IMR-90 (cell line): ENCODE results near the gene ACTR3C. TPM values are rescaled to one million over a fixed set of nuclear protein-coding genes. Genes with fewer than 3 reads are reported as not detected.

Experiments
- ATAC-seq: fragments of 200-7000 bp; cut with Tn5 transposase; 2 replicates; pipeline ENCODE4 v1.9.1; 2020; ENCODE audit warnings: low read depth, mild to moderate bottlenecking, moderate library complexity
- BruUV-seq: library from RNA; stranded (reverse); fragments of 400-500 nt; replicated peaks from 2 replicates; lab custom pipeline; 2021; lab: Mats Ljungman, UMichigan
- CTCF ChIA-PET: fragments of 300-600 bp; formaldehyde crosslinking; extraction: SDS; loops from one replicate; lab custom pipeline; 2021; ENCODE audit warnings: antibody characterized with exemption; lab: Yijun Ruan, JAX
- POLR2A ChIA-PET: fragments of 300-600 bp; sonication (Branson Sonifier 250); formaldehyde crosslinking; loops from one replicate; lab custom pipeline; 2022; ENCODE audit warnings: antibody characterized with exemption; ENCODE audit not compliant: unreplicated experiment; lab: Charles Lee
- DNase-seq: peaks from one replicate; pipeline ENCODE4 v3.0.0; 2013
- H2AFZ ChIP-seq: replicated peaks from 2 replicates; pipeline ENCODE3; 2013; ENCODE audit warnings: low read length, mild to moderate bottlenecking; ENCODE audit not compliant: poor library complexity
- H2AK5ac ChIP-seq: 2 replicates; pipeline ENCODE4 v1.6.1; 2013; ENCODE audit warnings: low read depth, low read length, inconsistent platforms
- H2AK9ac ChIP-seq: replicated peaks from 2 replicates; pipeline ENCODE3; 2013; ENCODE audit warnings: mild to moderate bottlenecking, low read depth, low read length, moderate library complexity; ENCODE audit not compliant: poor library complexity
- H2BK120ac ChIP-seq: 2 replicates; pipeline ENCODE4 v1.6.1; 2013; ENCODE audit warnings: low read depth, low read length, inconsistent platforms
- H2BK15ac ChIP-seq: 3 replicates; pipeline ENCODE4 v1.6.1; 2013; ENCODE audit warnings: low read depth, low read length, inconsistent platforms
- H2BK20ac ChIP-seq: 2 replicates; pipeline ENCODE4 v1.6.1; 2013; ENCODE audit warnings: low read depth, mild to moderate bottlenecking, inconsistent platforms, low read length, moderate library complexity
- H2BK5ac ChIP-seq: 2 replicates; pipeline ENCODE4 v1.6.1; 2013; ENCODE audit warnings: mild to moderate bottlenecking, low read depth, low read length, inconsistent platforms; ENCODE audit not compliant: poor library complexity, severe bottlenecking
- H3K14ac ChIP-seq: replicated peaks from 2 replicates; pipeline ENCODE4 v1.6.1; 2013; ENCODE audit warnings: low read depth, low read length, inconsistent platforms
- H3K18ac ChIP-seq: 2 replicates; pipeline ENCODE4 v1.6.1; 2013; ENCODE audit warnings: low read depth, low read length, control low read depth
- H3K23ac ChIP-seq: 2 replicates; pipeline ENCODE4 v1.6.1; 2013; ENCODE audit warnings: low read depth, low read length, inconsistent platforms
- H3K27ac ChIP-seq: 2 replicates; pipeline ENCODE4 v1.5.1; 2013; ENCODE audit warnings: mild to moderate bottlenecking, control low read depth, low read length; ENCODE audit not compliant: insufficient read depth
- H3K27me3 ChIP-seq: 2 replicates; pipeline ENCODE4 v1.6.1; 2013; ENCODE audit warnings: low read length; ENCODE audit not compliant: control insufficient read depth, insufficient read depth
- H3K36me3 ChIP-seq: 2 replicates; pipeline ENCODE4 v1.6.1; 2013; ENCODE audit warnings: low read length, mixed read lengths; ENCODE audit not compliant: control insufficient read depth, insufficient read depth
- H3K4ac ChIP-seq: 2 replicates; pipeline ENCODE4 v1.6.1; 2013; ENCODE audit warnings: low read depth, low read length, inconsistent platforms
- H3K4me1 ChIP-seq: 2 replicates; pipeline ENCODE4 v1.6.1; 2013; ENCODE audit warnings: low read length, mixed read lengths; ENCODE audit not compliant: control insufficient read depth, insufficient read depth
- H3K4me2 ChIP-seq: 2 replicates; pipeline ENCODE4 v1.6.1; 2013; ENCODE audit warnings: low read depth, mild to moderate bottlenecking, control low read depth, low read length, moderate library complexity
- H3K4me3 ChIP-seq: 2 replicates; pipeline ENCODE4 v1.5.1; 2013; ENCODE audit warnings: low read depth, mild to moderate bottlenecking, control low read depth, low read length, moderate library complexity; ENCODE audit not compliant: insufficient read depth
- H3K56ac ChIP-seq: 2 replicates; pipeline ENCODE4 v1.6.1; 2013; ENCODE audit warnings: low read length, inconsistent platforms; ENCODE audit not compliant: insufficient read depth; ENCODE audit errors: extremely low read depth
- H3K79me1 ChIP-seq, 2 experiments: 2 replicates each; pipeline ENCODE4 v1.6.1; 2013; ENCODE audit warnings: low read length in 2 of 2, inconsistent platforms in 1 of 2, low read depth in 1 of 2
- H3K9ac ChIP-seq: 2 replicates; pipeline ENCODE4 v1.6.1; 2013; ENCODE audit warnings: low read depth, low read length, control low read depth
- H3K9me1 ChIP-seq: 2 replicates; pipeline ENCODE4 v1.6.1; 2013; ENCODE audit warnings: low read length, inconsistent platforms; ENCODE audit not compliant: insufficient read depth
- H3K9me3 ChIP-seq: 2 replicates; pipeline ENCODE4 v1.6.1; 2013; ENCODE audit warnings: low read length; ENCODE audit not compliant: control insufficient read depth, insufficient read depth
- H4K20me1 ChIP-seq: 2 replicates; pipeline ENCODE4 v1.6.1; 2013; ENCODE audit warnings: low read length, inconsistent platforms; ENCODE audit not compliant: insufficient read depth
- H4K5ac ChIP-seq: 2 replicates; pipeline ENCODE4 v1.6.1; 2013; ENCODE audit warnings: mild to moderate bottlenecking, low read depth, low read length, control low read depth
- H4K8ac ChIP-seq, 2 experiments: 2 replicates each; pipeline ENCODE4 v1.6.1; 2013; ENCODE audit warnings: low read depth in 2 of 2, low read length in 2 of 2, control low read depth in 1 of 2, inconsistent platforms in 1 of 2
- H4K91ac ChIP-seq: 2 replicates; pipeline ENCODE4 v1.6.1; 2013; ENCODE audit warnings: low read depth, low read length, inconsistent platforms; ENCODE audit not compliant: insufficient read depth
- BHLHE40 ChIP-seq: fragments of 150-350 bp; IDR thresholded peaks from 2 replicates; pipeline ENCODE4 v1.6.1; 2016; ENCODE audit warnings: mild to moderate bottlenecking, low read depth, low read length
- CEBPB ChIP-seq: IDR thresholded peaks from 2 replicates; pipeline ENCODE4 v1.6.1; 2012; ENCODE audit warnings: low read depth, low read length, improper control_type of control experiment
- CHD1 ChIP-seq: IDR thresholded peaks from 2 replicates; pipeline ENCODE4 v1.6.1; 2012; ENCODE audit warnings: low read depth, low read length, improper control_type of control experiment
- FOS ChIP-seq: fragments of 150-350 bp; IDR thresholded peaks from 2 replicates; pipeline ENCODE4 v1.6.1; 2016; ENCODE audit warnings: low read depth, low read length
- MAFK ChIP-seq: IDR thresholded peaks from 2 replicates; pipeline ENCODE4 v1.6.1; 2012; ENCODE audit warnings: low read depth, low read length, improper control_type of control experiment
- MAZ ChIP-seq: IDR thresholded peaks from 2 replicates; pipeline ENCODE4 v1.6.1; 2012; ENCODE audit warnings: low read depth, mild to moderate bottlenecking, low read length, improper control_type of control experiment, moderate library complexity, borderline replicate concordance
- MXI1 ChIP-seq: IDR thresholded peaks from 2 replicates; pipeline ENCODE4 v1.6.1; 2012; ENCODE audit warnings: low read depth, mild to moderate bottlenecking, low read length, moderate library complexity, borderline replicate concordance
- NFE2L2 ChIP-seq: fragments of 150-350 bp; IDR thresholded peaks from 2 replicates; pipeline ENCODE4 v1.6.1; 2016; ENCODE audit warnings: low read depth, mild to moderate bottlenecking, low read length
- POLR2A ChIP-seq: IDR thresholded peaks from 2 replicates; pipeline ENCODE4 v1.6.1; 2012; ENCODE audit warnings: mild to moderate bottlenecking, low read depth, low read length
- RAD21 ChIP-seq: IDR thresholded peaks from 2 replicates; pipeline ENCODE4 v1.6.1; 2012; ENCODE audit warnings: low read length, improper control_type of control experiment
- RCOR1 ChIP-seq: IDR thresholded peaks from 2 replicates; pipeline ENCODE4 v1.6.1; 2012; ENCODE audit warnings: mild to moderate bottlenecking, low read length, improper control_type of control experiment; ENCODE audit not compliant: insufficient replicate concordance
- RFX5 ChIP-seq: IDR thresholded peaks from 2 replicates; pipeline ENCODE4 v1.8.0; 2012; ENCODE audit warnings: low read depth, mild to moderate bottlenecking, low read length, moderate library complexity
- SMC3 ChIP-seq: fragments of 150-350 bp; IDR thresholded peaks from 2 replicates; pipeline ENCODE4 v1.6.1; 2016; ENCODE audit warnings: low read depth, mild to moderate bottlenecking, antibody characterized with exemption, low read length, moderate library complexity
- WGBS, 2 experiments: methylation state at CpG; one replicate each; pipeline versions ENCODE4 v1.1.5 to v1.1.7; 2013; ENCODE audit warnings: missing lambda C conversion rate in 2 of 2; ENCODE audit not compliant: insufficient read length in 1 of 2; ENCODE audit errors: extremely low coverage in 2 of 2; 5-methylcytosine and 5-hydroxymethylcytosine counted together
- dilution Hi-C: fragments of 300-500 bp; cut with HindIII; formaldehyde crosslinking; loops from one replicate; pipeline ENCODE4 v1.14.3; 2018; ENCODE audit warnings: low sequenced_read_pairs; ENCODE audit not compliant: unreplicated experiment
- in situ Hi-C: fragments of 300-500 bp; cut with MboI; formaldehyde crosslinking; loops from 3 replicates; pipeline ENCODE4 v1.14.3; 2019; ENCODE audit warnings: low sequenced_read_pairs, inconsistent platforms, mixed read lengths
- intact Hi-C: fragments of 100-400 bp; cut with micrococcal nuclease; formaldehyde crosslinking; loops from 2 replicates; pipeline ENCODE4 v1.10.0; 2022
- polyA plus RNA-seq, 3 experiments: library from polyadenylated mRNA; depleted of rRNA; stranded (reverse); fragments of >200 nt; gene quantifications; 2 replicates each; pipeline ENCODE4 v1.2.3, GENCODE V29; 2012; ENCODE audit warnings: low replicate concordance in 1 of 3
- total RNA-seq: library from RNA; depleted of rRNA; stranded (reverse); fragments of >200 nt; gene quantifications from 2 replicates; pipeline ENCODE4 v1.2.3, GENCODE V29; 2012
- TF ChIP-seq, protein P1 (sequence below): fragments of 150-350 bp; IDR thresholded peaks from 2 replicates; pipeline ENCODE4 v1.6.1; 2016; ENCODE audit warnings: low read depth, mild to moderate bottlenecking, low read length, moderate library complexity, borderline replicate concordance
- TF ChIP-seq, protein P2 (sequence below): fragments of 150-350 bp; IDR thresholded peaks from 2 replicates; pipeline ENCODE4 v1.6.1; 2017; ENCODE audit warnings: mild to moderate bottlenecking, antibody characterized with exemption, low read length, low read depth
- TF ChIP-seq, protein P3 (sequence below): conservative IDR thresholded peaks from 2 replicates; pipeline ENCODE4 v1.5.1; 2012; ENCODE audit warnings: mild to moderate bottlenecking, low read depth, low read length, improper control_type of control experiment

The ACTR3C gene
- total and polyA plus RNA-seq, 2 of the 4 experiments (the other 2 are of a cell fraction), result not detected

- Histone ChIP-seq H2BK5ac (no peak overlapping the region), H3K27ac (no peak overlapping the region), H2BK15ac (no peak overlapping the region), H3K18ac (no peak overlapping the region), H2AK5ac (no peak overlapping the region), H3K4me3 (no peak overlapping the region), H3K79me1 (peaks cover 6 to 13% of the 10 kb centered on the region in 2 experiments; a peak in 3 of 4 replicates), H2AK9ac (no peak overlapping the region), H3K4me2 (no peak overlapping the region), H4K91ac (no peak overlapping the region), H3K9me1 (no peaks in the 10 kb centered on the region), H4K8ac (no peak overlapping the region), H4K20me1 (no peaks in the 10 kb centered on the region), H3K36me3 (0 out of 2 replicates have a peak, but pooled peaks cover 3% of the 10 kb centered on the region), H3K27me3 (peaks cover 2% of the 10 kb centered on the region; the same call in 1 of the 2 replicates), H2AFZ (no peak overlapping the region), H2BK120ac (no peak overlapping the region), H4K5ac (no peak overlapping the region), H3K23ac (no peak overlapping the region), H3K9me3 (no peaks in the 10 kb centered on the region), H3K14ac (no peak overlapping the region), H3K4me1 (peaks cover 7% of the 10 kb centered on the region), H3K56ac (no peak overlapping the region), H2BK20ac (no peak overlapping the region), H3K4ac (no peak overlapping the region), H3K9ac (no peak overlapping the region)
- intact Hi-C loops (no loop called here), dilution Hi-C loops (no loop called here), in situ Hi-C loops (no loop called here)
- CTCF ChIA-PET, result no interaction called here
- ATAC-seq (no peak), DNase-seq (no peak)
- POLR2A ChIA-PET, result no interaction called here
- TF ChIP-seq, protein P1, sequence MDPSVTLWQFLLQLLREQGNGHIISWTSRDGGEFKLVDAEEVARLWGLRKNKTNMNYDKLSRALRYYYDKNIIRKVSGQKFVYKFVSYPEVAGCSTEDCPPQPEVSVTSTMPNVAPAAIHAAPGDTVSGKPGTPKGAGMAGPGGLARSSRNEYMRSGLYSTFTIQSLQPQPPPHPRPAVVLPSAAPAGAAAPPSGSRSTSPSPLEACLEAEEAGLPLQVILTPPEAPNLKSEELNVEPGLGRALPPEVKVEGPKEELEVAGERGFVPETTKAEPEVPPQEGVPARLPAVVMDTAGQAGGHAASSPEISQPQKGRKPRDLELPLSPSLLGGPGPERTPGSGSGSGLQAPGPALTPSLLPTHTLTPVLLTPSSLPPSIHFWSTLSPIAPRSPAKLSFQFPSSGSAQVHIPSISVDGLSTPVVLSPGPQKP, result no peak
- TF ChIP-seq RAD21 (no peak), FOS (no peak), POLR2A (no peak), RCOR1 (no peak), CEBPB (no peak), NFE2L2 (no peak), CHD1 (no peak), MXI1 (no peak), MAFK (no peak), SMC3 (no peak), RFX5 (no peak), MAZ (no peak), BHLHE40 (no peak)
- TF ChIP-seq, protein P2, sequence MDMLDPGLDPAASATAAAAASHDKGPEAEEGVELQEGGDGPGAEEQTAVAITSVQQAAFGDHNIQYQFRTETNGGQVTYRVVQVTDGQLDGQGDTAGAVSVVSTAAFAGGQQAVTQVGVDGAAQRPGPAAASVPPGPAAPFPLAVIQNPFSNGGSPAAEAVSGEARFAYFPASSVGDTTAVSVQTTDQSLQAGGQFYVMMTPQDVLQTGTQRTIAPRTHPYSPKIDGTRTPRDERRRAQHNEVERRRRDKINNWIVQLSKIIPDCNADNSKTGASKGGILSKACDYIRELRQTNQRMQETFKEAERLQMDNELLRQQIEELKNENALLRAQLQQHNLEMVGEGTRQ, result no peak
- TF ChIP-seq, protein P3, sequence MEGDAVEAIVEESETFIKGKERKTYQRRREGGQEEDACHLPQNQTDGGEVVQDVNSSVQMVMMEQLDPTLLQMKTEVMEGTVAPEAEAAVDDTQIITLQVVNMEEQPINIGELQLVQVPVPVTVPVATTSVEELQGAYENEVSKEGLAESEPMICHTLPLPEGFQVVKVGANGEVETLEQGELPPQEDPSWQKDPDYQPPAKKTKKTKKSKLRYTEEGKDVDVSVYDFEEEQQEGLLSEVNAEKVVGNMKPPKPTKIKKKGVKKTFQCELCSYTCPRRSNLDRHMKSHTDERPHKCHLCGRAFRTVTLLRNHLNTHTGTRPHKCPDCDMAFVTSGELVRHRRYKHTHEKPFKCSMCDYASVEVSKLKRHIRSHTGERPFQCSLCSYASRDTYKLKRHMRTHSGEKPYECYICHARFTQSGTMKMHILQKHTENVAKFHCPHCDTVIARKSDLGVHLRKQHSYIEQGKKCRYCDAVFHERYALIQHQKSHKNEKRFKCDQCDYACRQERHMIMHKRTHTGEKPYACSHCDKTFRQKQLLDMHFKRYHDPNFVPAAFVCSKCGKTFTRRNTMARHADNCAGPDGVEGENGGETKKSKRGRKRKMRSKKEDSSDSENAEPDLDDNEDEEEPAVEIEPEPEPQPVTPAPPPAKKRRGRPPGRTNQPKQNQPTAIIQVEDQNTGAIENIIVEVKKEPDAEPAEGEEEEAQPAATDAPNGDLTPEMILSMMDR, result no peak
- WGBS, 2 experiments, result 94% methylated on average over 8 of the region's 10 CpGs; no CpG with 5 or more reads in 1 of the 2 experiments
- BruUV-seq, result no TSS peak
Observed at GRCh38 chr7:150365194-150365593, 41.8 kb upstream of the ACTR3C start.
